Bronchial epithelial cell (primary cell): ENCODE data around the gene SPATA32. TPM values are rescaled to one million over a fixed set of nuclear protein-coding genes. Genes with fewer than 3 reads are reported as not detected.

Experiments used
- DNase-seq: peaks from one replicate; pipeline ENCODE4 v3.0.0-alpha.2; 2010; ENCODE audit warnings: low read depth
- FAIRE-seq: peaks from 2 replicates; lab custom pipeline; 2011; peaks lifted over from hg19 to GRCh38; lab: Jason Lieb, UNC
- H3K27me3 ChIP-seq: 2 replicates; pipeline ENCODE4 v1.5.1; 2011; ENCODE audit warnings: low read length; ENCODE audit not compliant: control insufficient read depth, insufficient read depth
- H3K36me3 ChIP-seq: 2 replicates; pipeline ENCODE4 v1.5.1; 2011; ENCODE audit warnings: low read length; ENCODE audit not compliant: control insufficient read depth, insufficient read depth
- H3K4me3 ChIP-seq: 2 replicates; pipeline ENCODE4 v1.5.1; 2011; ENCODE audit warnings: mild to moderate bottlenecking, low read depth, low read length, control low read depth
- CTCF ChIP-seq: IDR thresholded peaks from 2 replicates; pipeline ENCODE4 v1.5.1; 2011; ENCODE audit warnings: mild to moderate bottlenecking, moderate library complexity, low read length, control low read depth, inconsistent platforms; ENCODE audit not compliant: insufficient read depth, severe bottlenecking
- total RNA-seq: library from RNA; depleted of rRNA; stranded (reverse); fragments of >200 nt; gene quantifications from 2 replicates; pipeline ENCODE4 v1.2.1, GENCODE V29; 2014

The SPATA32 gene
- total RNA-seq, 1 donor from 2014 or later = under 0.01 TPM

DNA sequence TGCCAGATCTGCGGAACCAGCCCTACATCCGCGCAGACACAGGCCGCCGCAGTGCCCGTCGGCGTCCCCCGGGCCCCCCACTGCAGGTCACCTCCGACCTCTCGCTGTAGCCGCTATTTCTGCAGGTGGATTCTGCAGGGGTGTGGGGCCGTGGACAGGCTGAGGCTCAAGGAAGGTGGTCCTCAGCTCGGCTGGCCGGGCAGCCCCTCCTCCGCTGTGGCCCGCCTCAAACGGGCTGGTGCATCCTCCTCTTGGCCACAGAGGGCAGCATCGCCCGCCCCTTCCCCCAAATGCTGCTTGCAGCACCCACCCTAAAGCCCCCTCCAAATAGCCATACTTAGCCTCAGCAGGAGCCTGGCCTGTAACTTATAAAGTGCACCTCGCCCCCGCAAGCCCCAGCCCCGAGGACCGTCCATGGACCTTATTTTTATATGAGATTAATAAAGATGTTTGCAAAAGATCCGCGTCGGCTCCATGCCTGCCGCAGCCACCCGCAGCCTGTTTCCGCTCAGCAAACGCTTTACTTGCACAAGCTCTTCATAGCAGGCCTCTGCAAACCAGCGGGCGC lies 14.9 kb downstream of the SPATA32 start:
- H3K27me3 ChIP-seq = no peaks in the 10 kb centered on the region
- DNase-seq (peak; percentile 52), FAIRE-seq (no peak)
- H3K4me3 ChIP-seq = peak overlapping the region; percentile 86
- H3K36me3 ChIP-seq = no peaks in the 10 kb centered on the region
- TF ChIP-seq CTCF = peak; percentile 56

DNA sequence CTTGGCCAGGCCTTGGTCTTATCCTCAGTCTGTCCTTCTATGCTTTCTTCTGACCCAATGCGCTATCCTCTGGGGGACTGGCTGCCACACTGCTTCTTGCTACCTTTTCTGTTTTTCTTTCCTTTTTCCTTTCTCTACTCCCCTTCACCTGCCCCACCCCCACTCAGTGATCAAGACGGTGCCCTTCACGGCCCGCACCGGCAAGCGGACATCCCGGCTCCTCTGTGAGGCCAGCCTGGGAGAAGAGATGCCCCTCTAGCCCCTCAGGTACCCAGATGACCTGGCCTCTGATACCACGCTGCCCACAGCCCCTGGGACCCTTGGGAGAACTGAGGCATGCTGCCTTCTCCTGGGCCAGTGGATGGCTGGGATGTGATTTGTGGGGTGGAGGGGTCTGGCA lies 15.6 kb downstream of the SPATA32 start:
- FAIRE-seq = no peak

DNA sequence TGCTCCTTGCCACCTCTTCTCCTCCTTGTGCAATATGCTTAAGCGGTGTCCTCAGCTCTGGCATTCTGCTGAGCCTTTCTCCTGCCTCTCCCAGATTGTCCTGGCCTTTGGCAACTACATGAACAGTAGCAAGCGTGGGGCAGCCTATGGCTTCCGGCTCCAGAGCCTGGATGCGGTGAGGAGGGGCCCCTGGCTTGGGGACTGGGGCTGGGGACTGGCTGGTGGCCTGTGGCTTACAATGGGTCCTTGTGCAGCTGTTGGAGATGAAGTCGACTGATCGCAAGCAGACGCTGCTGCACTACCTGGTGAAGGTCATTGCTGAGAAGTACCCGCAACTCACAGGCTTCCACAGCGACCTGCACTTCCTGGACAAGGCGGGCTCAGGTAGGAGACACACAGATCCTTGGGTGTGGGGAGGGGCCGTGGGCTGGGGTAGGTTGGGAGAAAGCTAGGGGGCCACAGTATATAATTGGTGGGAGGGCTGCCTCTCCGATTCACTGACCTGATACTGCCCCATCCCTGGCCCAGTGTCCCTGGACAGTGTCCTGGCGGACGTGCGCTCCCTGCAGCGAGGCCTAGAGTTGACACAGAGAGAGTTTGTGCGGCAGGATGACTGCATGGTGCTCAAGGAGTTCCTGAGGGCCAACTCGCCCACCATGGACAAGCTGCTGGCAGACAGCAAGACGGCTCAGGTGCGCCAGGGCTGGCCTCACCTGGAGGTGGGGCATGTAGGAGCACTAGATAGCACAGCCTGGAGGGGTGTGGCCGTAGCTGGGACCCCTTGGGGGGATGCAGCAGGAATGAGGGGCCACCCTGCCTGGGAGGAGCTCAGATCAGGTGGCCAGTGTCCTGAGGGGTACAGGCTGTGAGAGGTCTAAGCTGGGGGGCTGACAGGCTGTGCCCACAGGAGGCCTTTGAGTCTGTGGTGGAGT lies 16.9 kb downstream of the SPATA32 start:
- TF ChIP-seq CTCF = no peak
- Histone ChIP-seq H3K36me3 (no peaks in the 10 kb centered on the region), H3K27me3 (no peaks in the 10 kb centered on the region), H3K4me3 (no peak overlapping the region)
- FAIRE-seq = no peak
- DNase-seq = no peak

More for the DNA sequence above, 15.6 kb downstream of the SPATA32 start:
- no peak for DNase-seq
- no peak for TF ChIP-seq CTCF
- Histone ChIP-seq H3K27me3 (no peaks in the 10 kb centered on the region), H3K36me3 (no peaks in the 10 kb centered on the region), H3K4me3 (no peak overlapping the region)

- no peaks in the 10 kb centered on the region for H3K36me3 ChIP-seq
- peak; percentile 23 for FAIRE-seq
- no peak overlapping the region for H3K4me3 ChIP-seq
- H3K27me3 ChIP-seq = no peaks in the 10 kb centered on the region
- no peak for DNase-seq
- TF ChIP-seq CTCF = no peak
Observed at GRCh38 chr17:45243750-45244149, 18.1 kb downstream of the SPATA32 start.

DNA sequence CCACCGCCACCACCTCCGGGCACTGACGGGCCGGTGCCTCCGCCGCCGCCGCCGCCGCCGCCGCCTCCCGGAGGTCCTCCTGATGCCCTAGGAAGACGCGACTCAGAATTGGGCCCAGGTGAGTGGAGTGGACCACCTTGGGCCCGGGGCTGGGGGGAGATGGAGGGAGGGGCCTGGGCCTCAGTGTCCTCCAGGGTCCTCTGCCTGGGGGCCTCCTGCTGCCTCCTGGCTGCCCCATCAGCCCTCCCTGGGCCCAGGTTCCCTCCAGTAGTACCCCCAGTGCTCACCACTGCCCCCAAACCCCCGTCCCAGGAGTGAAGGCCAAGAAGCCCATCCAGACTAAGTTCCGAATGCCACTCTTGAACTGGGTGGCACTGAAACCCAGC lies 19.9 kb downstream of the SPATA32 start:
- TF ChIP-seq CTCF = no peak
- H3K4me3 ChIP-seq = no peak overlapping the region
- FAIRE-seq = no peak
- no peaks in the 10 kb centered on the region for H3K27me3 ChIP-seq
- DNase-seq = no peak
- no peaks in the 10 kb centered on the region for H3K36me3 ChIP-seq
